DOHH2 (cell line): Measurements from ENCODE around the gene ALKBH4.

Experiments used
- H3F3A ChIP-seq: fragments of 200-600 bp; sonication (generic), shearing (Covaris generic); 2 replicates; pipeline ENCODE4 v1.6.0; 2016; ENCODE audit warnings: antibody characterized with exemption, mild to moderate bottlenecking; ENCODE audit not compliant: control insufficient read depth, insufficient read depth
- H3K27ac ChIP-seq: fragments of 200-600 bp; sonication (generic); 2 replicates; pipeline ENCODE4 v1.5.1; 2014; ENCODE audit warnings: low read depth, mild to moderate bottlenecking, low read length, moderate library complexity
- H3K27me3 ChIP-seq: fragments of 200-600 bp; sonication (generic); 2 replicates; pipeline ENCODE4 v1.6.1; 2014; ENCODE audit warnings: mild to moderate bottlenecking, low read length, mixed read lengths; ENCODE audit not compliant: control insufficient read depth
- H3K36me3 ChIP-seq: fragments of 200-600 bp; sonication (generic); 2 replicates; pipeline ENCODE4 v1.6.1; 2014; ENCODE audit warnings: mild to moderate bottlenecking, low read length, moderate library complexity, mixed read lengths; ENCODE audit not compliant: control insufficient read depth
- H3K4me1 ChIP-seq: fragments of 200-600 bp; sonication (generic); 2 replicates; pipeline ENCODE4 v1.6.1; 2014; ENCODE audit warnings: mild to moderate bottlenecking, low read length, mixed read lengths; ENCODE audit not compliant: control insufficient read depth
- H3K4me2 ChIP-seq: fragments of 200-600 bp; sonication (generic); 2 replicates; pipeline ENCODE4 v1.6.0; 2014; ENCODE audit warnings: mild to moderate bottlenecking, low read length, moderate library complexity
- H3K4me3 ChIP-seq: fragments of 200-600 bp; sonication (generic); 2 replicates; pipeline ENCODE4 v1.5.1; 2014; ENCODE audit warnings: mild to moderate bottlenecking, low read length, mixed read lengths
- H3K79me2 ChIP-seq: fragments of 200-600 bp; sonication (generic); 2 replicates; pipeline ENCODE4 v1.6.1; 2014; ENCODE audit warnings: mild to moderate bottlenecking, low read length, mixed read lengths; ENCODE audit not compliant: control insufficient read depth
- H3K9me2 ChIP-seq: fragments of 200-600 bp; sonication (generic); replicated peaks from 2 replicates; pipeline ENCODE4 v1.6.1; 2014; ENCODE audit warnings: mild to moderate bottlenecking, low read length, mixed read lengths; ENCODE audit not compliant: control insufficient read depth
- H3K9me3 ChIP-seq: fragments of 200-600 bp; sonication (generic); 2 replicates; pipeline ENCODE4 v1.6.1; 2014; ENCODE audit warnings: antibody characterized with exemption, low read length, mixed read lengths; ENCODE audit not compliant: control insufficient read depth, insufficient read depth
- H4K20me1 ChIP-seq: fragments of 200-600 bp; sonication (generic); 2 replicates; pipeline ENCODE4 v1.6.0; 2014; ENCODE audit warnings: low read depth, mild to moderate bottlenecking, antibody characterized with exemption, low read length, moderate library complexity; ENCODE audit not compliant: control insufficient read depth, insufficient read depth
- CTCF ChIP-seq: fragments of 200-600 bp; sonication (generic); IDR thresholded peaks from one replicate; pipeline ENCODE4 v1.5.1; 2014; ENCODE audit warnings: antibody characterized with exemption, mild to moderate bottlenecking, low read depth, low read length; ENCODE audit not compliant: poor library complexity, severe bottlenecking
- EZH2phosphoT487 ChIP-seq: fragments of 200-600 bp; sonication (generic); IDR thresholded peaks from 2 replicates; pipeline ENCODE4 v1.6.1; 2017; ENCODE audit warnings: borderline replicate concordance, mild to moderate bottlenecking, antibody characterized with exemption, low read length, moderate library complexity, mixed read lengths

ALKBH4 gene

DNA sequence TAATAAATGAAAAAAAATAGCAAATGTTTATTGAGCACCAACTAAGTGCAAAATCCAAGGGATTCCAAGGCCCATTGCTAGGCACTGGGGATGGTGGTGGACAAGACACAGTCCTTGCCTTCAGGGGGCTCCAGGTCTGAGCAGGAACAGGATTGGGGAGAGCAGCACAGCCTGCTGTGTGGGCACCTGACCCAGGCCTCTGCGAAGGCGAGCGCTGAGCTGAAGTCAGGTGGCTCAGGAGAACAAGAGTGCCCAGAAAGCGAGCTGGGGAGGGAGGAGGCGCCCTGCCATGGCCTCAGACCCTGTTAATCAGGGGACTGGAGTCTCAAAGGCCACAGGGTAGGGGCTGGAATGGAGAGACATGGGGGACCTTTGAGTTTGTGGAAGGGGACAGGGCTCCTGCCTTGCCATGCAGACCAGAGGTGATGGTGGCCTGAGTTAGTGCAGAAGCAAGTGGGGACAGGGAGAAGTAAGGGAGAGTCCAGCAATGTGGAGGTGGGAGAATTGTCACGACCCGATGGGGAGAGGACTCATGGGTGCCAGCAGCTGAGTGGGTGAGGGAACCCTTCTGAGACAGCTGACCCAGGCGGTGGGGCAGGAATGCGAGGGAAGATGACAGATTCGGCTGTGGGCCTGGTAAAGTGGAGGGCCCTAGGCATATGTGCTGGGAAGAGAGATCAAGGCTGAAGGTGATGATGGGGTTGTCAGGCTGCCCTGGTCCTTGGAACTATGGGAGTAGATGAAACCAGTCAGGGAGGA is 35.3 kb downstream of the ALKBH4 start:
- H3K9me3 ChIP-seq = no peaks in the 10 kb centered on the region
- H3F3A ChIP-seq = peaks cover 48% of the 10 kb centered on the region
- H3K4me2 ChIP-seq = no peak overlapping the region; the same call in 1 of the 2 replicates

GRCh38 chr7:102427019-102427405 is 37.7 kb downstream of the ALKBH4 start:
- TF ChIP-seq CTCF (no peak), EZH2phosphoT487 (no peak)

More for the DNA sequence above, 35.3 kb downstream of the ALKBH4 start:
- Histone ChIP-seq H3K27ac (peak overlapping the region; percentile 94), H3K27me3 (no peaks in the 10 kb centered on the region), H3K36me3 (peaks cover 49% of the 10 kb centered on the region), H3K4me3 (no peak overlapping the region), H3K4me1 (peaks cover 88% of the 10 kb centered on the region), H4K20me1 (no peaks in the 10 kb centered on the region), H3K79me2 (peaks cover 31% of the 10 kb centered on the region), H3K9me2 (no peaks in the 10 kb centered on the region)
- no peak for TF ChIP-seq CTCF
- TF ChIP-seq EZH2phosphoT487 = no peak

GRCh38 chr7:102426268-102427018 is 38.2 kb downstream of the ALKBH4 start:
- peaks cover 53% of the 10 kb centered on the region for H3F3A ChIP-seq
- peaks cover 56% of the 10 kb centered on the region for H3K36me3 ChIP-seq
- peak overlapping the region; percentile 73 for H3K4me3 ChIP-seq
- H3K79me2 ChIP-seq = peaks cover 27% of the 10 kb centered on the region
- no peaks in the 10 kb centered on the region for H3K9me3 ChIP-seq
- H3K27ac ChIP-seq = peak overlapping the region; percentile 97
- H3K27me3 ChIP-seq = no peaks in the 10 kb centered on the region
- no peaks in the 10 kb centered on the region for H3K9me2 ChIP-seq
- H3K4me2 ChIP-seq = peak overlapping the region; percentile 75
- H4K20me1 ChIP-seq = no peaks in the 10 kb centered on the region
- H3K4me1 ChIP-seq = peaks cover 91% of the 10 kb centered on the region
- TF ChIP-seq CTCF = no peak
- no peak for TF ChIP-seq EZH2phosphoT487

More at GRCh38 chr7:102427019-102427405, 37.7 kb downstream of the ALKBH4 start:
- H3K27ac ChIP-seq = peak overlapping the region; percentile 97
- peaks cover 52% of the 10 kb centered on the region for H3K36me3 ChIP-seq
- H3K9me3 ChIP-seq = no peaks in the 10 kb centered on the region
- peaks cover 92% of the 10 kb centered on the region for H3K4me1 ChIP-seq
- H3K9me2 ChIP-seq = no peaks in the 10 kb centered on the region
- no peaks in the 10 kb centered on the region for H3K27me3 ChIP-seq
- H3K4me3 ChIP-seq = peak overlapping the region; percentile 73
- H3F3A ChIP-seq = peaks cover 55% of the 10 kb centered on the region
- H3K79me2 ChIP-seq = peaks cover 27% of the 10 kb centered on the region
- H4K20me1 ChIP-seq = no peaks in the 10 kb centered on the region
- peak overlapping the region; percentile 75 for H3K4me2 ChIP-seq
